H9 (cell line): ENCODE measurements around the gene CACNB4. TPM values are rescaled to one million over a fixed set of nuclear protein-coding genes. Genes with fewer than 3 reads are reported as not detected.

Experiments used
- DNase-seq: peaks from one replicate; pipeline ENCODE4 v3.0.0-alpha.2; 2017
- H2AFZ ChIP-seq: one replicate; pipeline ENCODE4 v1.6.1; 2013; ENCODE audit warnings: mild to moderate bottlenecking, low read length, control low read depth, moderate library complexity
- H2AK5ac ChIP-seq: 2 replicates; pipeline ENCODE4 v1.6.1; 2013; ENCODE audit warnings: low read length, control low read depth, mixed read lengths; ENCODE audit not compliant: insufficient read length
- H2BK120ac ChIP-seq: one replicate; pipeline ENCODE4 v1.6.1; 2013; ENCODE audit warnings: low read depth, mild to moderate bottlenecking, low read length, control low read depth, inconsistent platforms; ENCODE audit not compliant: poor library complexity, severe bottlenecking
- H2BK12ac ChIP-seq: 2 replicates; pipeline ENCODE4 v1.6.1; 2013; ENCODE audit warnings: low read length, control low read depth, mixed read lengths, low read depth; ENCODE audit not compliant: insufficient read length
- H2BK15ac ChIP-seq: 2 replicates; pipeline ENCODE4 v1.6.1; 2013; ENCODE audit warnings: low read depth, low read length, control low read depth
- H2BK20ac ChIP-seq: one replicate; pipeline ENCODE4 v1.6.1; 2013; ENCODE audit warnings: low read depth, mild to moderate bottlenecking, low read length, control low read depth, inconsistent platforms; ENCODE audit not compliant: poor library complexity, severe bottlenecking
- H2BK5ac ChIP-seq: 2 replicates; pipeline ENCODE4 v1.6.1; 2013; ENCODE audit warnings: low read length, control low read depth, mixed read lengths; ENCODE audit not compliant: insufficient read length
- H3K14ac ChIP-seq: 2 replicates; pipeline ENCODE4 v1.6.1; 2013; ENCODE audit warnings: low read length, control low read depth; ENCODE audit not compliant: insufficient read depth
- H3K18ac ChIP-seq: 2 replicates; pipeline ENCODE4 v1.6.1; 2013; ENCODE audit warnings: low read depth, mild to moderate bottlenecking, mixed read lengths, low read length, control low read depth; ENCODE audit not compliant: insufficient read length
- H3K23ac ChIP-seq: 2 replicates; pipeline ENCODE4 v1.6.1; 2013; ENCODE audit warnings: low read length, control low read depth, mixed read lengths, low read depth; ENCODE audit not compliant: insufficient read length
- H3K23me2 ChIP-seq: 2 replicates; pipeline ENCODE4 v1.6.1; 2013; ENCODE audit warnings: low read depth, mild to moderate bottlenecking, mixed read lengths, low read length, control low read depth; ENCODE audit not compliant: insufficient read length, poor library complexity, severe bottlenecking
- H3K27ac ChIP-seq: 2 replicates; pipeline ENCODE4 v1.5.1; 2013; ENCODE audit warnings: low read length, control low read depth, mixed read lengths, low read depth; ENCODE audit not compliant: insufficient read length
- H3K27me3 ChIP-seq: 2 replicates; pipeline ENCODE4 v1.6.1; 2013; ENCODE audit warnings: low read length, control low read depth, inconsistent platforms; ENCODE audit not compliant: insufficient read depth
- H3K4ac ChIP-seq: 2 replicates; pipeline ENCODE4 v1.6.1; 2013; ENCODE audit warnings: low read depth, mild to moderate bottlenecking, control low read depth, inconsistent platforms, low read length, moderate library complexity
- H3K4me1 ChIP-seq: 2 replicates; pipeline ENCODE4 v1.6.1; 2013; ENCODE audit warnings: low read length, control low read depth, inconsistent platforms; ENCODE audit not compliant: insufficient read depth
- H3K4me2 ChIP-seq: 2 replicates; pipeline ENCODE4 v1.6.1; 2013; ENCODE audit warnings: low read length, control low read depth, mixed read lengths; ENCODE audit not compliant: insufficient read length, insufficient read depth
- H3K56ac ChIP-seq: 2 replicates; pipeline ENCODE4 v1.6.1; 2013; ENCODE audit warnings: low read depth, mild to moderate bottlenecking, mixed read lengths, low read length, control low read depth; ENCODE audit not compliant: insufficient read length
- H3K79me1 ChIP-seq: 2 replicates; pipeline ENCODE4 v1.6.1; 2013; ENCODE audit warnings: low read depth, mild to moderate bottlenecking, moderate library complexity, low read length, control low read depth, inconsistent platforms; ENCODE audit not compliant: insufficient read depth, poor library complexity, severe bottlenecking
- H3K79me2 ChIP-seq: 2 replicates; pipeline ENCODE4 v1.6.1; 2013; ENCODE audit warnings: low read length, control low read depth, inconsistent platforms; ENCODE audit not compliant: insufficient read depth
- H3K9ac ChIP-seq: 2 replicates; pipeline ENCODE4 v1.6.1; 2013; ENCODE audit warnings: low read length, control low read depth, mixed read lengths; ENCODE audit not compliant: insufficient read length; ENCODE audit errors: extremely low read depth
- H3K9me3 ChIP-seq: one replicate; pipeline ENCODE4 v1.6.1; 2013; ENCODE audit warnings: low read depth, low read length, inconsistent platforms; ENCODE audit not compliant: control insufficient read depth
- H3T11ph ChIP-seq: one replicate; pipeline ENCODE4 v1.6.1; 2013; ENCODE audit warnings: mild to moderate bottlenecking, low read length, control low read depth, inconsistent platforms
- H4K20me1 ChIP-seq: one replicate; pipeline ENCODE4 v1.6.1; 2013; ENCODE audit not compliant: control insufficient read depth, insufficient read length, insufficient read depth
- H4K5ac ChIP-seq: 2 replicates; pipeline ENCODE4 v1.6.1; 2013; ENCODE audit warnings: low read depth, mild to moderate bottlenecking, mixed read lengths, low read length, control low read depth; ENCODE audit not compliant: insufficient read length
- H4K8ac ChIP-seq: replicated peaks from 2 replicates; pipeline ENCODE4 v1.6.1; 2013; ENCODE audit warnings: low read length, control low read depth, mixed read lengths, low read depth; ENCODE audit not compliant: insufficient read length
- H4K91ac ChIP-seq: 2 replicates; pipeline ENCODE4 v1.6.1; 2013; ENCODE audit warnings: low read depth, mild to moderate bottlenecking, moderate library complexity, mixed read lengths, low read length, control low read depth; ENCODE audit not compliant: insufficient read length
- H3K27ac Mint-ChIP-seq, 3 experiments: 2 replicates in 2 of 3; 3 replicates in 1 of 3; pipeline ENCODE4 v1.8.0; 2020 to 2021; ENCODE audit warnings: mixed read lengths in 3 of 3, mild to moderate bottlenecking in 1 of 3, moderate library complexity in 1 of 3
- H3K27me3 Mint-ChIP-seq: 2 replicates; pipeline ENCODE4 v1.8.0; 2021; ENCODE audit warnings: low read depth, mild to moderate bottlenecking, moderate library complexity, mixed read lengths
- H3K36me3 Mint-ChIP-seq, 3 experiments: 2 replicates in 2 of 3; 3 replicates in 1 of 3; pipeline ENCODE4 v1.8.0; 2020 to 2021; ENCODE audit warnings: low read depth in 3 of 3, mixed read lengths in 3 of 3; ENCODE audit not compliant: insufficient read depth in 1 of 3
- H3K4me1 Mint-ChIP-seq, 2 experiments: 2 replicates each; pipeline ENCODE4 v1.8.0; 2020; ENCODE audit warnings: mixed read lengths in 2 of 2
- H3K4me3 Mint-ChIP-seq, 2 experiments: 2 replicates in 1 of 2; 3 replicates in 1 of 2; pipeline ENCODE4 v1.8.0; 2020 to 2021; ENCODE audit warnings: mild to moderate bottlenecking in 2 of 2, mixed read lengths in 2 of 2, moderate library complexity in 1 of 2
- H3K9me3 Mint-ChIP-seq, 2 experiments: 2 replicates in 1 of 2; 3 replicates in 1 of 2; pipeline ENCODE4 v1.8.0; 2020; ENCODE audit warnings: mild to moderate bottlenecking in 2 of 2, mixed read lengths in 2 of 2, moderate library complexity in 1 of 2
- WGBS: extraction: QIAGEN DNeasy Blood & Tissue Kit; methylation state at CpG from one replicate; pipeline ENCODE4 v1.1.7; 2013; ENCODE audit warnings: missing lambda C conversion rate, low lambda C conversion rate, mixed read lengths; ENCODE audit not compliant: insufficient read length; ENCODE audit errors: extremely low coverage; 5-methylcytosine and 5-hydroxymethylcytosine counted together
- total RNA-seq: library from RNA; stranded (reverse); gene quantifications from 2 replicates; pipeline ENCODE4 v1.2.1, GENCODE V29; 2021
- TF ChIP-seq, protein P1 (sequence below): fragments of 200-600 bp; sonication (generic); conservative IDR thresholded peaks from 3 replicates; pipeline ENCODE4 v1.8.0; 2021; ENCODE audit warnings: antibody characterized with exemption, mild to moderate bottlenecking

The CACNB4 gene
- total RNA-seq, 1 experiment from 2014 or later, result 1.4 TPM

DNA sequence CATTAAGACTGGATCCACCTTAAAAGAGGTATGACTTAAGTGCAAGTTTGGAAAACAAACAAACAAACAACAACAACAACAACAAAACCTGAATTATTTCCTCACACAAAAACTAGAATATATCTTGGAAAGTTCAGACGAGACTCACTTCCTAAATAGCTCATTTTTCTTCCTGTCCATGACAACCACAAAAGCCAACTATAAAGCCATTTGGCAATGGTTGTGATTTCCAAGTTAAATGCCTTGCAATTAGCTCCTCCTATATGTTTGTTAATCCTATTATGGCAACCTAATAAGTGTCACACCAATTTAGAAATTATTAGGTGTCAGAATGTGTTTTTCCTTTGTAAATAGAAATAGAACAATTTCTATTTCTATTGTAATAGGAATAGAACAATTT, 179.1 kb downstream of the CACNB4 start:
- Histone ChIP-seq H3K79me2 (no peaks in the 10 kb centered on the region), H2BK5ac (no peak overlapping the region), H3K23ac (no peak overlapping the region), H3K4me1 (no peaks in the 10 kb centered on the region), H4K8ac (no peak overlapping the region), H3K27ac (no peak overlapping the region), H4K5ac (no peak overlapping the region), H2BK120ac (no peak overlapping the region), H3K14ac (no peak overlapping the region), H2AK5ac (no peak overlapping the region), H3K9ac (no peak overlapping the region), H2AFZ (no peak overlapping the region), H2BK12ac (no peak overlapping the region), H3K27me3 (no peaks in the 10 kb centered on the region), H4K91ac (no peak overlapping the region), H3K4ac (no peak overlapping the region), H4K20me1 (no peaks in the 10 kb centered on the region), H2BK15ac (no peak overlapping the region), H3K79me1 (no peaks in the 10 kb centered on the region), H3K56ac (no peak overlapping the region), H3K18ac (no peak overlapping the region), H3K23me2 (no peaks in the 10 kb centered on the region), H3T11ph (no peak overlapping the region), H3K4me2 (no peak overlapping the region), H2BK20ac (no peak overlapping the region), H3K9me3 (no peaks in the 10 kb centered on the region)
- H3K4me1 Mint-ChIP-seq, result no peaks in the 10 kb centered on the region
- TF ChIP-seq, protein P1, sequence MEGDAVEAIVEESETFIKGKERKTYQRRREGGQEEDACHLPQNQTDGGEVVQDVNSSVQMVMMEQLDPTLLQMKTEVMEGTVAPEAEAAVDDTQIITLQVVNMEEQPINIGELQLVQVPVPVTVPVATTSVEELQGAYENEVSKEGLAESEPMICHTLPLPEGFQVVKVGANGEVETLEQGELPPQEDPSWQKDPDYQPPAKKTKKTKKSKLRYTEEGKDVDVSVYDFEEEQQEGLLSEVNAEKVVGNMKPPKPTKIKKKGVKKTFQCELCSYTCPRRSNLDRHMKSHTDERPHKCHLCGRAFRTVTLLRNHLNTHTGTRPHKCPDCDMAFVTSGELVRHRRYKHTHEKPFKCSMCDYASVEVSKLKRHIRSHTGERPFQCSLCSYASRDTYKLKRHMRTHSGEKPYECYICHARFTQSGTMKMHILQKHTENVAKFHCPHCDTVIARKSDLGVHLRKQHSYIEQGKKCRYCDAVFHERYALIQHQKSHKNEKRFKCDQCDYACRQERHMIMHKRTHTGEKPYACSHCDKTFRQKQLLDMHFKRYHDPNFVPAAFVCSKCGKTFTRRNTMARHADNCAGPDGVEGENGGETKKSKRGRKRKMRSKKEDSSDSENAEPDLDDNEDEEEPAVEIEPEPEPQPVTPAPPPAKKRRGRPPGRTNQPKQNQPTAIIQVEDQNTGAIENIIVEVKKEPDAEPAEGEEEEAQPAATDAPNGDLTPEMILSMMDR, result no peak
- no peak for DNase-seq
- H3K36me3 Mint-ChIP-seq, result no peaks in the 10 kb centered on the region; a peak in 1 of 7 replicates
- no CpG with 5 or more reads among the region's 1 CpG for WGBS
- no peaks in the 10 kb centered on the region; a peak in 1 of 5 replicates for H3K9me3 Mint-ChIP-seq
- no peaks in the 10 kb centered on the region for H3K27me3 Mint-ChIP-seq
- H3K4me3 Mint-ChIP-seq, result no peak overlapping the region
- no peak overlapping the region; a peak in 1 of 7 replicates for H3K27ac Mint-ChIP-seq
